Trophoblast cell (in vitro differentiated cells and primary cell): ENCODE measurements around the gene PRR7.
A peak's percentile ranks its signal among the peaks of the same experiment; 100 is the strongest.

ENCODE experiments used
- DNase-seq, 2 donors: peaks; one replicate each; pipeline ENCODE4 v3.0.0-alpha.2; 2016
- H2AFZ ChIP-seq: 2 replicates; pipeline ENCODE4 v1.6.1; 2013; ENCODE audit warnings: low read length, moderate library complexity, mild to moderate bottlenecking; ENCODE audit not compliant: insufficient read depth, poor library complexity
- H2AK5ac ChIP-seq: 2 replicates; pipeline ENCODE4 v1.6.1; 2013; ENCODE audit warnings: mild to moderate bottlenecking, low read length
- H2BK120ac ChIP-seq: 2 replicates; pipeline ENCODE4 v1.6.1; 2013; ENCODE audit warnings: low read length, mild to moderate bottlenecking, moderate library complexity; ENCODE audit not compliant: insufficient read depth, poor library complexity
- H2BK12ac ChIP-seq: 2 replicates; pipeline ENCODE4 v1.6.1; 2013; ENCODE audit warnings: mild to moderate bottlenecking, low read length, moderate library complexity
- H2BK5ac ChIP-seq: 2 replicates; pipeline ENCODE4 v1.6.1; 2013; ENCODE audit warnings: low read length, low read depth, moderate library complexity, mild to moderate bottlenecking; ENCODE audit not compliant: poor library complexity
- H3K14ac ChIP-seq: 2 replicates; pipeline ENCODE4 v1.6.1; 2013; ENCODE audit warnings: mild to moderate bottlenecking, low read length
- H3K18ac ChIP-seq: 2 replicates; pipeline ENCODE4 v1.6.1; 2013; ENCODE audit warnings: mild to moderate bottlenecking, low read length
- H3K23ac ChIP-seq: 2 replicates; pipeline ENCODE4 v1.6.1; 2013; ENCODE audit warnings: low read length
- H3K27ac ChIP-seq: 2 replicates; pipeline ENCODE4 v1.5.1; 2013; ENCODE audit warnings: low read depth, mild to moderate bottlenecking, inconsistent platforms, low read length, moderate library complexity
- H3K27me3 ChIP-seq: 2 replicates; pipeline ENCODE4 v1.6.1; 2013; ENCODE audit warnings: inconsistent platforms, mild to moderate bottlenecking, low read length, moderate library complexity; ENCODE audit not compliant: insufficient read depth
- H3K36me3 ChIP-seq, 2 experiments: 1 replicate in 1 of 2; 2 replicates in 1 of 2; pipeline ENCODE4 v1.6.1; 2013; ENCODE audit warnings: low read length in 2 of 2, mild to moderate bottlenecking in 2 of 2, moderate library complexity in 1 of 2; ENCODE audit not compliant: insufficient read depth in 2 of 2, control insufficient read depth in 1 of 2
- H3K4ac ChIP-seq: 2 replicates; pipeline ENCODE4 v1.6.1; 2013; ENCODE audit warnings: low read depth, mild to moderate bottlenecking, low read length, moderate library complexity
- H3K4me1 ChIP-seq, 2 experiments: 1 replicate in 1 of 2; 2 replicates in 1 of 2; pipeline ENCODE4 v1.6.1; 2013; ENCODE audit warnings: low read length in 2 of 2, mild to moderate bottlenecking in 2 of 2, moderate library complexity in 1 of 2; ENCODE audit not compliant: insufficient read depth in 2 of 2, control insufficient read depth in 1 of 2
- H3K4me2 ChIP-seq: 2 replicates; pipeline ENCODE4 v1.6.1; 2013; ENCODE audit warnings: inconsistent platforms, mild to moderate bottlenecking, low read length, moderate library complexity
- H3K4me3 ChIP-seq: 2 replicates; pipeline ENCODE4 v1.5.1; 2013; ENCODE audit warnings: mild to moderate bottlenecking, low read depth, low read length, inconsistent platforms
- H3K79me1 ChIP-seq: one replicate; pipeline ENCODE4 v1.6.1; 2013; ENCODE audit warnings: low read length
- H3K79me2 ChIP-seq: 2 replicates; pipeline ENCODE4 v1.6.1; 2013; ENCODE audit warnings: low read length, mild to moderate bottlenecking; ENCODE audit not compliant: control insufficient read depth, insufficient read depth, poor library complexity
- H3K9ac ChIP-seq: 2 replicates; pipeline ENCODE4 v1.6.1; 2013; ENCODE audit warnings: mild to moderate bottlenecking, low read length
- H3K9me3 ChIP-seq: 2 replicates; pipeline ENCODE4 v1.6.1; 2013; ENCODE audit warnings: low read depth, mild to moderate bottlenecking, control low read depth, inconsistent platforms, low read length; ENCODE audit not compliant: insufficient read depth
- H4K12ac ChIP-seq: 2 replicates; pipeline ENCODE4 v1.6.1; 2013; ENCODE audit warnings: low read depth, mild to moderate bottlenecking, low read length, moderate library complexity
- H4K8ac ChIP-seq: 2 replicates; pipeline ENCODE4 v1.6.1; 2013; ENCODE audit warnings: low read depth, mild to moderate bottlenecking, low read length, moderate library complexity
- H4K91ac ChIP-seq: one replicate; pipeline ENCODE4 v1.6.1; 2013; ENCODE audit warnings: low read depth, mild to moderate bottlenecking, low read length, moderate library complexity
- WGBS: extraction: QIAGEN DNeasy Blood & Tissue Kit; methylation state at CpG from one replicate; pipeline ENCODE4 v1.1.7; 2013; ENCODE audit warnings: missing lambda C conversion rate; ENCODE audit not compliant: insufficient read length, insufficient coverage; ENCODE audit errors: extremely low coverage; 5-methylcytosine and 5-hydroxymethylcytosine counted together

The PRR7 gene

GRCh38 chr5:177452688-177453638, 6.3 kb downstream of the PRR7 start:
- Histone ChIP-seq H3K79me1 (peaks cover 9% of the 10 kb centered on the region), H3K4me1 (peaks cover 0 to 18% of the 10 kb centered on the region in 2 experiments), H4K12ac (no peak overlapping the region), H4K8ac (no peak overlapping the region), H2AK5ac (no peak overlapping the region), H3K14ac (no peak overlapping the region), H2BK120ac (no peak overlapping the region), H3K27me3 (no peaks in the 10 kb centered on the region), H3K23ac (no peak overlapping the region), H3K4me3 (no peak overlapping the region), H2BK12ac (no peak overlapping the region), H3K9me3 (peaks cover 2% of the 10 kb centered on the region), H2BK5ac (no peak overlapping the region), H4K91ac (no peak overlapping the region), H2AFZ (no peak overlapping the region), H3K9ac (no peak overlapping the region), H3K27ac (no peak overlapping the region), H3K4ac (no peak overlapping the region), H3K18ac (no peak overlapping the region), H3K36me3 (peaks cover 13 to 14% of the 10 kb centered on the region in 2 experiments), H3K4me2 (no peak overlapping the region), H3K79me2 (no peaks in the 10 kb centered on the region)
- no CpG with 5 or more reads among the region's 17 CpGs for WGBS
- DNase-seq: no peak

- Histone ChIP-seq H3K79me2 (no peaks in the 10 kb centered on the region), H3K4me1 (peaks cover 0 to 17% of the 10 kb centered on the region in 2 experiments), H3K4me3 (peak overlapping the region; percentile 4), H2AFZ (peak overlapping the region; percentile 17), H3K79me1 (peaks cover 9% of the 10 kb centered on the region), H4K91ac (no peak overlapping the region), H3K23ac (no peak overlapping the region), H4K8ac (peak overlapping the region; percentile 3), H3K18ac (no peak overlapping the region), H2BK12ac (no peak overlapping the region), H2AK5ac (no peak overlapping the region), H3K27me3 (no peaks in the 10 kb centered on the region), H3K4me2 (peak overlapping the region; percentile 95), H3K9me3 (peaks cover 2% of the 10 kb centered on the region), H3K27ac (no peak overlapping the region), H2BK5ac (no peak overlapping the region), H3K14ac (no peak overlapping the region), H3K9ac (no peak overlapping the region), H3K36me3 (peaks cover 23% of the 10 kb centered on the region in 2 experiments), H3K4ac (no peak overlapping the region), H2BK120ac (no peak overlapping the region), H4K12ac (no peak overlapping the region)
- no peak for DNase-seq
- WGBS: no CpG with 5 or more reads among the region's 31 CpGs
Measured at GRCh38 chr5:177453852-177454396, 7.3 kb downstream of the PRR7 start.

- H3K27me3 ChIP-seq: no peaks in the 10 kb centered on the region
- peak overlapping the region; percentile 64 for H3K4me3 ChIP-seq
- H2BK120ac ChIP-seq: no peak overlapping the region
- peaks cover 28 to 29% of the 10 kb centered on the region in 2 experiments for H3K36me3 ChIP-seq
- H3K23ac ChIP-seq: no peak overlapping the region
- no peak overlapping the region for H2BK5ac ChIP-seq
- H3K14ac ChIP-seq: peak overlapping the region; percentile 30
- peak overlapping the region; percentile 95 for H3K4me2 ChIP-seq
- H3K79me1 ChIP-seq: peaks cover 9% of the 10 kb centered on the region
- H3K9me3 ChIP-seq: peaks cover 2% of the 10 kb centered on the region
- no peak overlapping the region for H4K12ac ChIP-seq
- peak overlapping the region; percentile 30 for H4K91ac ChIP-seq
- H3K9ac ChIP-seq: no peak overlapping the region
- H2AFZ ChIP-seq: peak overlapping the region; percentile 66
- no peaks in the 10 kb centered on the region for H3K79me2 ChIP-seq
- no peak overlapping the region for H2BK12ac ChIP-seq
- H3K4ac ChIP-seq: no peak overlapping the region
- H3K27ac ChIP-seq: peak overlapping the region; percentile 3
- no CpG with 5 or more reads among the region's 84 CpGs for WGBS
- H2AK5ac ChIP-seq: no peak overlapping the region
- peak overlapping the region; percentile 34 for H3K18ac ChIP-seq
- H4K8ac ChIP-seq: peak overlapping the region; percentile 6
- DNase-seq: peak; percentile 87 to 96
- H3K4me1 ChIP-seq: peaks cover 0 to 17% of the 10 kb centered on the region in 2 experiments
Measured at GRCh38 chr5:177454397-177455035, 7.9 kb downstream of the PRR7 start.

- peak overlapping the region; percentile 64 for H3K4me3 ChIP-seq
- H3K4me2 ChIP-seq: peak overlapping the region; percentile 95
- peak overlapping the region; percentile 1 for H4K12ac ChIP-seq
- peak overlapping the region; percentile 34 for H3K18ac ChIP-seq
- H2BK120ac ChIP-seq: no peak overlapping the region
- H4K91ac ChIP-seq: peak overlapping the region; percentile 30
- peak overlapping the region; percentile 30 for H3K14ac ChIP-seq
- H4K8ac ChIP-seq: peak overlapping the region; percentile 20
- H2AK5ac ChIP-seq: no peak overlapping the region
- H3K27me3 ChIP-seq: no peaks in the 10 kb centered on the region
- H2AFZ ChIP-seq: peak overlapping the region; percentile 66
- no peaks in the 10 kb centered on the region for H3K79me2 ChIP-seq
- H3K79me1 ChIP-seq: peaks cover 9% of the 10 kb centered on the region
- peak; percentile 77 to 90 for DNase-seq
- no peak overlapping the region for H3K9ac ChIP-seq
- peaks cover 0 to 17% of the 10 kb centered on the region in 2 experiments for H3K4me1 ChIP-seq
- no peak overlapping the region for H2BK12ac ChIP-seq
- no peak overlapping the region for H3K4ac ChIP-seq
- peak overlapping the region; percentile 13 for H3K27ac ChIP-seq
- no CpG with 5 or more reads among the region's 80 CpGs for WGBS
- no peak overlapping the region for H2BK5ac ChIP-seq
- peaks cover 35 to 36% of the 10 kb centered on the region in 2 experiments for H3K36me3 ChIP-seq
- H3K9me3 ChIP-seq: no peaks in the 10 kb centered on the region
- no peak overlapping the region for H3K23ac ChIP-seq
Measured at GRCh38 chr5:177455036-177455660, 8.5 kb downstream of the PRR7 start.
